Measurements from ENCODE around the gene GRIN2A.

- no peak for TF ChIP-seq CTCF (IDR thresholded peaks at IDR 0.05)
- no peak for TF ChIP-seq POLR2A (IDR thresholded peaks at IDR 0.05)
These were observed 36.4 kb upstream of the GRIN2A start for GRCh38 chr16:10218490-10219206.
